HepG2 (cell line): ENCODE results near the gene XRN1. TPM values are rescaled to one million over a fixed set of nuclear protein-coding genes. Genes with fewer than 3 reads are reported as not detected.

Experiments
- CENPT ChIP-seq: sonication (generic); formaldehyde crosslinking; IDR thresholded peaks from 2 replicates; pipeline ENCODE4 v1.8.0; 2022; ENCODE audit warnings: low read depth, mild to moderate bottlenecking, moderate library complexity, missing genetic modification reagents
- DMAP1 ChIP-seq: IDR thresholded peaks from 2 replicates; pipeline ENCODE4 v1.6.1; 2016
- ELF1 ChIP-seq: sonication (generic); formaldehyde crosslinking; IDR thresholded peaks from 2 replicates; pipeline ENCODE4 v1.4.0; 2020; ENCODE audit warnings: missing genetic modification reagents
- HNF1A ChIP-seq, 2 experiments: sonication (generic) in 1 of 2; formaldehyde crosslinking in 1 of 2; IDR thresholded peaks; 2 replicates each; pipeline versions ENCODE4 v1.4.0 to v1.6.1; 2016 to 2020; ENCODE audit warnings: borderline replicate concordance in 1 of 2, low read depth in 1 of 2, mild to moderate bottlenecking in 1 of 2, missing genetic modification reagents in 1 of 2
- ISX ChIP-seq: sonication (generic); formaldehyde crosslinking; conservative IDR thresholded peaks from 2 replicates; pipeline ENCODE4 v1.5.0; 2020; ENCODE audit warnings: missing genetic modification reagents
- KLF12 ChIP-seq: sonication (generic); formaldehyde crosslinking; IDR thresholded peaks from 2 replicates; pipeline ENCODE4 v1.4.0; 2020; ENCODE audit warnings: missing genetic modification reagents, borderline replicate concordance
- NR1H2 ChIP-seq: sonication (generic); formaldehyde crosslinking; IDR thresholded peaks from 2 replicates; pipeline ENCODE4 v1.8.1; 2022; ENCODE audit warnings: low read depth, missing genetic modification reagents, borderline replicate concordance
- RXRA ChIP-seq: sonication (generic); formaldehyde crosslinking; IDR thresholded peaks from 2 replicates; pipeline ENCODE4 v1.5.1; 2020; ENCODE audit warnings: missing genetic modification reagents
- TAF1 ChIP-seq: sonication (generic); formaldehyde crosslinking; IDR thresholded peaks from 2 replicates; pipeline ENCODE4 v1.4.0; 2020; ENCODE audit warnings: missing genetic modification reagents
- TCF7 ChIP-seq: sonication (generic); IDR thresholded peaks from 2 replicates; pipeline ENCODE4 v1.6.1; 2016; ENCODE audit warnings: antibody characterized with exemption, low read depth
- TEF ChIP-seq: sonication (generic); formaldehyde crosslinking; IDR thresholded peaks from 2 replicates; pipeline ENCODE4 v1.5.0; 2020; ENCODE audit warnings: missing genetic modification reagents
- ZIK1 ChIP-seq: sonication (generic); formaldehyde crosslinking; IDR thresholded peaks from 2 replicates; pipeline ENCODE4 v1.5.0; 2020; ENCODE audit warnings: mild to moderate bottlenecking, low read depth, missing genetic modification reagents, borderline replicate concordance
- ZNF605 ChIP-seq: sonication (generic); formaldehyde crosslinking; IDR thresholded peaks from 2 replicates; pipeline ENCODE4 v1.8.0; 2022; ENCODE audit warnings: mild to moderate bottlenecking, missing genetic modification reagents
- ZNF674 ChIP-seq: sonication (generic); formaldehyde crosslinking; IDR thresholded peaks from 2 replicates; pipeline ENCODE4 v1.5.0; 2020; ENCODE audit warnings: low read depth, mild to moderate bottlenecking, missing genetic modification reagents
- polyA plus RNA-seq, 8 experiments: library from polyadenylated mRNA; depleted of rRNA in 3 of 8; stranded (reverse) in 7 of 8; unstranded in 1 of 8; fragments of >200 nt; fragmentation: Illumina TruSeq in 4 of 8; extraction: Trizol in 4 of 8; gene quantifications; 2 replicates each; pipeline versions ENCODE4 v1.2.1 to v1.2.3, GENCODE V29; 2011 to 2016; ENCODE audit warnings: low read depth in 4 of 8, missing spikeins in 1 of 8, mixed read lengths in 1 of 8; ENCODE audit not compliant: insufficient read depth in 1 of 8
- total RNA-seq, 5 experiments: library from RNA; depleted of rRNA; stranded (reverse); fragments of >200 nt; fragmentation: Illumina TruSeq; extraction: Trizol; gene quantifications; 2 replicates each; pipeline ENCODE4 v1.2.3, GENCODE V29; 2016; ENCODE audit warnings: low read depth in 1 of 5
- TF ChIP-seq, protein P1 (sequence below): IDR thresholded peaks from 2 replicates; pipeline ENCODE4 v1.6.1; 2012; ENCODE audit warnings: low read length, improper control_type of control experiment
- TF ChIP-seq, protein P2 (sequence below): sonication (generic); formaldehyde crosslinking; IDR thresholded peaks from 2 replicates; pipeline ENCODE4 v1.4.0; 2020; ENCODE audit warnings: missing genetic modification reagents

Gene XRN1
- total and polyA plus RNA-seq, 2 of the 13 experiments (the other 11 are each of a cell fraction or from before 2014, with no cell fraction given), result 13.2 to 13.3 TPM

GRCh38 chr3:142447852-142448823, at the start of gene XRN1 (continued):
- no peak; the same call in 1 of the 2 replicates for TF ChIP-seq HNF1A (IDR thresholded peaks at IDR 0.05; ENCODE audit: low read depth)
- TF ChIP-seq HNF1A (CRISPR knock-in tag; IDR thresholded peaks at IDR 0.05; ENCODE audit: borderline replicate concordance), result peak; percentile 45; the same call in 1 of the 2 replicates
- TF ChIP-seq CENPT (CRISPR knock-in tag), result no peak
- TF ChIP-seq TCF7, result no peak
- 0 out of 2 replicates have a peak, but pooled peaks have one; percentile 29 for TF ChIP-seq ZNF605 (CRISPR knock-in tag)
- TF ChIP-seq ELF1 (CRISPR knock-in tag), result peak; percentile 55
- TF ChIP-seq TAF1, result peak; percentile 88
- TF ChIP-seq KLF12, result no peak
- no peak for TF ChIP-seq ZNF674 (CRISPR knock-in tag)
- TF ChIP-seq RXRA (CRISPR knock-in tag), result peak; percentile 47; the same call in 1 of the 2 replicates
- no peak for TF ChIP-seq ZIK1 (CRISPR knock-in tag)
- no peak for TF ChIP-seq ISX (CRISPR knock-in tag)
- TF ChIP-seq, protein P1, sequence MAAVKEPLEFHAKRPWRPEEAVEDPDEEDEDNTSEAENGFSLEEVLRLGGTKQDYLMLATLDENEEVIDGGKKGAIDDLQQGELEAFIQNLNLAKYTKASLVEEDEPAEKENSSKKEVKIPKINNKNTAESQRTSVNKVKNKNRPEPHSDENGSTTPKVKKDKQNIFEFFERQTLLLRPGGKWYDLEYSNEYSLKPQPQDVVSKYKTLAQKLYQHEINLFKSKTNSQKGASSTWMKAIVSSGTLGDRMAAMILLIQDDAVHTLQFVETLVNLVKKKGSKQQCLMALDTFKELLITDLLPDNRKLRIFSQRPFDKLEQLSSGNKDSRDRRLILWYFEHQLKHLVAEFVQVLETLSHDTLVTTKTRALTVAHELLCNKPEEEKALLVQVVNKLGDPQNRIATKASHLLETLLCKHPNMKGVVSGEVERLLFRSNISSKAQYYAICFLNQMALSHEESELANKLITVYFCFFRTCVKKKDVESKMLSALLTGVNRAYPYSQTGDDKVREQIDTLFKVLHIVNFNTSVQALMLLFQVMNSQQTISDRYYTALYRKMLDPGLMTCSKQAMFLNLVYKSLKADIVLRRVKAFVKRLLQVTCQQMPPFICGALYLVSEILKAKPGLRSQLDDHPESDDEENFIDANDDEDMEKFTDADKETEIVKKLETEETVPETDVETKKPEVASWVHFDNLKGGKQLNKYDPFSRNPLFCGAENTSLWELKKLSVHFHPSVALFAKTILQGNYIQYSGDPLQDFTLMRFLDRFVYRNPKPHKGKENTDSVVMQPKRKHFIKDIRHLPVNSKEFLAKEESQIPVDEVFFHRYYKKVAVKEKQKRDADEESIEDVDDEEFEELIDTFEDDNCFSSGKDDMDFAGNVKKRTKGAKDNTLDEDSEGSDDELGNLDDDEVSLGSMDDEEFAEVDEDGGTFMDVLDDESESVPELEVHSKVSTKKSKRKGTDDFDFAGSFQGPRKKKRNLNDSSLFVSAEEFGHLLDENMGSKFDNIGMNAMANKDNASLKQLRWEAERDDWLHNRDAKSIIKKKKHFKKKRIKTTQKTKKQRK, result no peak
- no peak for TF ChIP-seq NR1H2 (CRISPR knock-in tag)
- peak; percentile 56; the same call in 1 of the 2 replicates for TF ChIP-seq DMAP1 (CRISPR knock-in tag)
- TF ChIP-seq TEF, result no peak
- TF ChIP-seq, protein P2, sequence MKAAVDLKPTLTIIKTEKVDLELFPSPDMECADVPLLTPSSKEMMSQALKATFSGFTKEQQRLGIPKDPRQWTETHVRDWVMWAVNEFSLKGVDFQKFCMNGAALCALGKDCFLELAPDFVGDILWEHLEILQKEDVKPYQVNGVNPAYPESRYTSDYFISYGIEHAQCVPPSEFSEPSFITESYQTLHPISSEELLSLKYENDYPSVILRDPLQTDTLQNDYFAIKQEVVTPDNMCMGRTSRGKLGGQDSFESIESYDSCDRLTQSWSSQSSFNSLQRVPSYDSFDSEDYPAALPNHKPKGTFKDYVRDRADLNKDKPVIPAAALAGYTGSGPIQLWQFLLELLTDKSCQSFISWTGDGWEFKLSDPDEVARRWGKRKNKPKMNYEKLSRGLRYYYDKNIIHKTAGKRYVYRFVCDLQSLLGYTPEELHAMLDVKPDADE (CRISPR knock-in tag), result no peak
